Muscle of back (tissue), 11 donors: ENCODE data around the gene UGT8. TPM values are rescaled to one million over a fixed set of nuclear protein-coding genes. Genes with fewer than 3 reads are reported as not detected.

Source experiments
- DNase-seq, 3 donors: peaks; one replicate each; pipeline versions ENCODE4 v3.0.0 to v3.0.0-alpha.2; 2013
- polyA plus RNA-seq, 10 donors: library from polyadenylated mRNA; unstranded; fragments of 120-200 nt; gene quantifications; one replicate each; pipeline ENCODE4 v1.2.1, GENCODE V29; 2013; ENCODE audit not compliant: insufficient read length in 10 of 10

The UGT8 gene
- polyA plus RNA-seq, 10 donors: 0.20 to 0.80 (median 0.55) TPM

GRCh38 chr4:114690571-114690970 lies 92.0 kb downstream of the UGT8 start:
- no peak for DNase-seq

GRCh38 chr4:114691865-114692264 lies 93.3 kb downstream of the UGT8 start:
- DNase-seq: no peak

DNA sequence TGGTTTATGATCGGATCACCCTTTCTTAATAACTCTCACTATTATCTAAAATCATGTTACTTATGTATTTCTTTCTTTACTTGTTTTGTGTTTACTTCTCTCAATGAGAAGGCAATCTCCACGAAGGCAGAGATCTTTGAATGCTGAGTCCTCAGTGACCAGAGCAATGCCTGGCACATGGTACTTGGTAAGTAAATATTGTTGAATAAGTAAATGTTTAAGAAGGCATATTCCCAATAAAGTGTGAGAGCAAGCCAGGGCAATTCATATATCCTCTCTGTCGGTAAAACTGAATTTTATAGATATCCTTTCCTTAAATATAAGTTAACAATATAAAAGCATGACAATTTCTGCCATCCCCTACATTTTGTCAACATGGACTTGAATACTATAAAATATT lies 94.4 kb downstream of the UGT8 start:
- DNase-seq: no peak

DNA sequence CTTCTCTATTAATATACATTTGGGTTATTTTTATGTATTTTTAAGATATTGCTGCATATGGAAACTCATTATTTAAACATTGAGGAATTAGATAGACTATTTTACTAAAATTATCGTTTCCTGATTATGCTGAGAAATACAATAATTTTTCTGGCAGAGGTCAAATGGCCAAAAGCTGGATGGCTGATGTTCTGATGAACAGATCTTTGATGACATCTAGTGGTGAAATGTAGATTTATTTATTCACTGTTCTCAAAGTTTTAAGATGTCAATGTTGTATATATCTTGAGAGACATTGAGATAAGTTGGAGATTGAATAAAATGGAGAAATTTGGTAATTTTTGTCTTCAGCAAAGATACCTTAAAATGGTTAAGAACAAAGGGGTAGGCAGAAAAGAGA lies 96.2 kb downstream of the UGT8 start:
- DNase-seq: peak; percentile 21 to 57 (median 37)

GRCh38 chr4:114698231-114698630 lies 99.6 kb downstream of the UGT8 start:
- DNase-seq: peak; percentile 7 to 69 (median 29)

DNA sequence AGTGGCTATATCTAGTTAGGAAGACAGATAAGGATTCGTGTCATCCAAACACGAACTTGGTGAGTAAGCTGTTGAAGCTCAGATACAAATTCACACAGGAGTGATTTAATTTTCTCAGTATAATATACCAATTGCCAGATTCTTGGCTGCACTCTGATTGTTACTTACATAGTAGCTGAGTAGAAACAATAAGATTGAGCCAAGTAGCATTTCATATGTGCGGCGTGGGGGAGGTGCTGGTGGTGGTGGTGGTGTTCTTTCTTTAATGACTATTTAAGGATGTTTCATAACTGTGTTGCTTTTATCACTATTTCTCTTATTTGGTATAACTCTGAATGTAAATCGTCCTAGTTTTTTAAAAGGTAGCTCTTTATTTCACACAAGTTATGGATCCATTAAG lies 102.9 kb downstream of the UGT8 start:
- peak in 1 of 3 donors; percentile 27 for DNase-seq

DNA sequence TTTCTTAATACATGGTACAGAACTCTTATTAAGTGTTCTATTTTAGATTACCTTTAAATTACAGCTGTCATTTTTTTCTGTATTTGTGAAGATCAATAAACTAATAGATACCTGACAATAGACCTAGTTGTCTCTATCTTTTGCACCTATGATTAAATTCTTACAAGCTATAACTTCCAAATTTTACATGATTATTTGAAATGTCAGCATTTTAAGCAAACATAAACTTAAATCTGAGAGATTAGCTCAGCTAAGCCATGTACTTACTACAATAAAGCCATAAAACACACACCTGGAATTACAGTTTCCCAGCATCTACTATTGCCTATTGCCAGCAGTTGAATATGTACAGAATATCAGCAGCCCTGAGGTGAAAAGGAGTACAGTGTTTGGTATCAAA lies 118.8 kb downstream of the UGT8 start:
- DNase-seq: no peak

DNA sequence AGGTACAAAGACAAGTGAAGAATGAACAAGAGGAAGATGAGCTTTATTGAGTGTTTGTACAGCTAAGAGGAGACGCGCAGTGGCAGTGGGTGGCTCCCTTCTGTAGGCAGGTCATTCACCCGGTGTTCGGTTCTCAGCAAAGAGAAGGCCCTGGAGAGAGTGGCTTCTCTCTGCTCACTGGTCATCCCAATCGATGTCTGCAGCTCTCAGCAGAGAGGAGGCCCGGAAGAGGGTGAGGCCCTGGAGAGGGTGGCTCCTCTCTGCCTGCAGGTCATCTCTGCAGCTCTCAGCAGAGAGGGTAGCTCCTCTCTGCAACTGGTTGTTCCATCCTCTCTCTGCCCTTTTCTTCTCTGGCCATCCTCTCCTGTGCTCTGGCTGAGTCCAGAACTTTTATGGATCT lies 126.5 kb downstream of the UGT8 start:
- no peak for DNase-seq

DNA sequence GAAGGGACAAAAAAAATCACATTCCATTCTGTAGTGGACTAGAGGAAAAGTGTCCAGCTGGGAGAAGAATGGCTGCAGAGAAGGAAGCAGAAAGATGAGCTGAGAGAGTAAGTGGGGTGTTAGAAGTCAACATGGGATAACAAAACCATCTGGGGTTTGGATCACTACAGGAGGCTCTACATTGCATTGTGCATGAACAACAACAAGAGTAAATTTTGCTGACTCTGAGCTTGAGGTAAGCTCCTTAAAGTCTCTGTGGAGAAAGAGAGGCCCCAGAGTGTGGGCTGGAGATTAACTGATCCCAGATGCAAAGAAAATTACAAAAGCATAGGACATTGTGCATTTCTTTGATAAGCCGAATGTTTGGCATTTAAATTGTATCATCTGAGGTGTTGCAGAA lies 128.9 kb downstream of the UGT8 start:
- DNase-seq: no peak
